CD4-positive, alpha-beta T cell treated with Interleukin-12 subunit alpha and Interleukin-12 subunit beta, for 1 hour (primary cell): ENCODE data around the gene ACTR6.
"Not testable (repeated sequence)": the region's sequence is repeated elsewhere in the genome, so short reads cannot be mapped to it uniquely, and the experiment has no call there.

Experiments used
- DNase-seq: peaks from one replicate; pipeline ENCODE4 v3.0.0-alpha.2; 2020

Gene ACTR6

DNA sequence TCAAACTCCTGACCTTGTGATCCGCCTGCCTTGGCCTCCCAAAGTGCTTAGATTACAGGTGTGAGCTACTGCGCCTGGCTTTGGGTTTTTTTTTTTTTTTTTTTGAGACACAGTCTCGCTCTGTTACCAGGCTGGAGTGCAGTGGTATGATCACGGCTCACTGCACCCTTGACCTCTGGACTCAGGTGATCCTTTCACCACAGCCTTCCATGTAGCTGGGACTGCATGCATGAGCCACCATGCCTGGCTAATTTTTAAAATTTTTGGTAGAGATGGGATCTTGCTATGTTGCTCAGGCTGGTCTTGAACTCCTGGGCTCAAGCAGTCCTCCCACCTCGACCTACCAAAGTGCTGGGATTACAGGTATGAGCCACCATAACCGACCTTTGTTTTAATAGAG lies 21.6 kb downstream of the ACTR6 start:
- not testable (repeated sequence) for DNase-seq

DNA sequence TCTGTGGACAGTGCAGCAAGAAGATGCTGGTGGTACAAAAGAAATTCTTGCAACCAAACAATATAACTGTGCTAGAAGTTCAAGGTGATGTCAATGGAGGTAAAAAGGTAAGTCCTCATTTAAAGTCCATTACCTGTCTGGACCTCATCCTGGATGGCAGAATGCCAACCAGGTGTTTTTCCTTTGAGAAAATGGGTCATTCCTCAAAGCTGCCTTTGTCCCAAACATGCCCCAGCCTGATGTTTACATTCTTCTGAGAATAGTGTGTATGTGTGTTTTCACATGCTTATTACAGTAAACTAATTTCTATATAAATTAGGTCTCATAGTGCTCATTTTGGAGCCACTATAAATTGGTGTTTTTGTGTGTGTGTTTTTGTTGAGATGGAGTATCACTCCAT lies 24.9 kb downstream of the ACTR6 start:
- no peak for DNase-seq

DNA sequence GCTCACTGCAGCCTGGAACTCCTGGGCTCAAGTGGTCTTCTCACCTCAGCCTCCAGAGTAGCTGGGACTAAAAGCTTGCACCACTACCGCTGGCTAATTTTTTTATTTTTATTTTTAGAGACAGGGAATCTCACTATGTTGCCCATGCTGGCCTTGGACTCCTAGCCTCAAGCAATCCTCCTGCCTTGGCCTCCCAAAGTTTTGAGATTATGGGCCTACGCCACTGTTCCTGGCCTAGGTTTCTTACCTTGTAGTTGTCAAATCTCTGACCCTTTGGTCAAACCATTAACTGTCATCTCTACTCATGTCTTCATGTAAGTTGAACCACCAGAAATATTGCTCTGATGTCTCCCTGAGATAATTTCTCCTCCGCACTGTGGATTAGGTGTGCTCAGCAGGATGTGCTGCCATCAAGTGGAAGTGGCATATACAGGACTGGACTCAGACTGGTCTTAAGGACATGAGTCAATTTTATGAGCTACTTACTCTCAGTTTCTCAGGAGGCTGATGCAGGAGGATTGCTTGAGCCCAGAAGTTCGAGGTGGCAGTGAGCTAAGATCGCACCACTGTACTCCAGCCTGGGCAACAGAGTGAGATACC lies 28.5 kb downstream of the ACTR6 start:
- DNase-seq = no peak

DNA sequence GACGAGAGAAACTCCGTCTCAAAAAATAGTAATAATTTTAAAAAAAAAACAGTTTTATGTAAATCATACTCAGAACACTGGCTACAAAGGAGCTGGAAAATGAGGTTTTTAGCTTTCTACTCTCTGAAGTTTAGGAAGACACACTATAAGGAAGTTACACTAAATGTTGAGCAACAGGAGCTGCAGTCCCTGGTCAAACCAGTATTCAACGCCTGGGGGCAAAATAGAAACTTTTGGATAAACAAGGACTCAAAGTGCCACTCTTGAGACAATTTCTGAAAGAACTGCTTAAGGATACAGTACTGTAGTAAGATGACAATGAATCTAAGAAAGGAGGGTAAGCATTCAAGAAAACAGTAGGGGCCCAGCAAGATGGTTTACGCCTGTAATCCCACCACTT lies 29.3 kb downstream of the ACTR6 start:
- DNase-seq = no peak

DNA sequence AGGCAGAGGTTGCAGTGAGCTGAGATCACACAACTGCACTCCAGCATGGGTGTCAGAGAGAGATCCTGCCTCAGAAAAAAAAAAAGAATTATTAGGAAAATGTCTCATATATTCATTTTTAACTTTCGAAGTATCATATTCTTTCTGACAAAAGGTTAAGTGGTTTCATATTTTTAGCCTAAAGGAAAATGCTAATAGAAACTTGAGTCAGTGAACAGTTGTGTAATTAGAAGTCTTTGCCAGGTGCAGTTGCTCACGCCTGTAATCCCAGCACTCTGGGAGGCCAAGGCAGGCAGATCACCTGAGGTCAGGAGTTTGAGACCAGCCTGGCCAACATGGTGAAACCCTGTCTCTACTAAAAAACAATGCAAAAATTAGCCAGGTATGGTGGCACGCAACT lies 31.3 kb downstream of the ACTR6 start:
- DNase-seq = not testable (repeated sequence)

DNA sequence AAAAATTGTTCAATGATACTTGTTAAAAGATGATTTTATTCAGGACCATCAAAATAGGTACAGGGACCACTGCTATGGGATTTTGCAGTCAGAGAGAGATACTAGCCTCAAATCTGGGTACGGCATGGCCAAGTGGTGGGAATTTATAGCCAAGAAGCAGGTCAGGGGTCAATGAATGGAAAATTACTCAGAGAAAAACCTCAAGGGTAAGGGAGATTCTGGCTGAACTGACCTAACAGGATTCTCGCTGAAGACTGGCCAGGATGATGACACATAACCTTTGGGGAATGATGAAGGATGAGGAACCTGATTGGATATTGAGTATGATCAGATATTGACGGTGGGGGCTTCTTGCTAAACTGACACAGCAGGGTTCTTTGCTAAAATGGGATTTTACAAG lies 33.6 kb downstream of the ACTR6 start:
- no peak for DNase-seq

DNA sequence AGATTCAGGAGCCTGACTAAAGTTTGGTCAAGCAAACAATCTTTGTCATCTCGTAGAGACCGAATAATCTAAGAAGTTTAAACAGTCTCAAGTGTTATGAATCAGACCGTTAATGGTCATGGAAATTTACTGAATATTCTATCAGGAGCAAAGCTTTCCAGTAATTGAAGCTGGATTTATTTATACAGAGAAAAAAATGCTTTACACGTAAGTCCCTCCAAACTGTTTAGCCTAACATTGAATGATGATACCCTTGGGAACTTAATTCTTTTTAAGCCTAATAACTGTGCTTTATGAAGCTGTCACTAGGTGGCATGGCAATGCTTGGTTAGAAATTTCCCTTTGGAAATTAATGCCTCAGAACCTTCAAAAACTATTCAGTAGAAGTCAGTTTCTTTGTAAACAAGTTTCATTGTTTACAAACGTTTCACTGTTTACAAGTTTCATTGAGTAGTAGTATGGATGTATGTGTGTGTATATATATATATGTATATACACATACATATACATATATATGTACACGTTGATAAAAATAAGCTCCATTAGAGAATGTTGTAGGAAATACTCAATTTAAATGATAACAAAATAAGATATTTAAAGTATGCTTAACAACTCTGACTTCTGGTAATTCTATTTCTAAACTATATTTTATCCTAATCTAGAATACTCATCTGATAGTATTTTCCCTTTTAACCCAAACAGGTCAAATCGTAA lies 34.1 kb downstream of the ACTR6 start:
- peak; percentile 36 for DNase-seq

DNA sequence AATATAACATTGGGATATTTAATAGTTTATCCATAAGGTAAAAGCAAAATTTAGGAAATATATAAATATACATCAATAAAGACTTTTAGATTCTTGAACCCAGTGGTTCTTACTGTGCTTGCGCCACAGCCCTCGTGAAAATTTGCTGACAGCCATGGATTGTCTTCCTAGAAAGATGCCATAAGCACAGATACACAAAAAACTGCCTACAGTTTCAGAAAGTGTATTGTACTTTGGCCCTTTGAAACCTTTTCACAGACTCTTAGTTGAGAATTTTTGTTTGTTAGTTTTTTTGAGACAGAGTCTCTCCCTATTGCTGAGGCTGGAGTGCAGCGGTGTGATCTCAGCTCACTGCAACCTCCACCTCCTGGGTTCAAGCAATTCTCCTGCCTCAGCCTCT lies 38.2 kb downstream of the ACTR6 start:
- DNase-seq = no peak

DNA sequence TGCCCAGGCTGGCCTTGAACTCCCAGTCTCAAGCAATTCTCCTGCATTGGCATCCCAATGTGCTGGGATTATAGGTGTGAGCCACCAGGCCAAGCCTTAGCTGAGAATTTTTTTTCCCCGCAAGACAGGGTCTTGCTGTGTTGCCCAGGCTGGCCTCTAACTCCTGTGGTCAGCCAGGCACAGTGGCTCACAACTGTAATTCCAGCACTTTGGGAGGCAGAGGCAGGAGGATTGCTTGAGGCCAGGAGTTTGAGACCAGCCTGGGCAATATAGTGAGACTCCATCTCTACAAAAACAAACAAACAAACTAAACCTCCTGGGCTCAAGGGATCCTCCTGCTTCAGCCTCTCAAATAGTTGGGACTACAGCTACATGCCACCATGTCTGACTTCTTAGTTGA lies 39.0 kb downstream of the ACTR6 start:
- DNase-seq = no peak

DNA sequence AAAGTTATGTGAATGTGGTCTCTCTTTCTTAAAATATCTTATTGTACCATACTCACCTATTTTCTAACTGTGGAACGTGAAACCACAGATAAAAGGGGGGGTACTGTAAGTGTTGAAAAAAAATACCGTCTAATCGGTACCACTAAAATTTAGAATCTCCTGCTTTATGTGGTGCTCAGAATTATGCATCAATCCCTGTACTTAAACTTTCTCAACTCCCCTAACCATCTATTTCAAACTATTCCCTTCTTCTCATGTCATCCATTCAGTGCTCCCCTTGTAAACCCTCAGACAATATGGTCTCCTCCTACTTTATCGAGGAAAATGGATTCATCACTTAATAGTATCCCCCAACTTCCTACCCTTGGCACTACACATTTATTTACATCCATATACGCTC lies 42.5 kb downstream of the ACTR6 start:
- no peak for DNase-seq

DNA sequence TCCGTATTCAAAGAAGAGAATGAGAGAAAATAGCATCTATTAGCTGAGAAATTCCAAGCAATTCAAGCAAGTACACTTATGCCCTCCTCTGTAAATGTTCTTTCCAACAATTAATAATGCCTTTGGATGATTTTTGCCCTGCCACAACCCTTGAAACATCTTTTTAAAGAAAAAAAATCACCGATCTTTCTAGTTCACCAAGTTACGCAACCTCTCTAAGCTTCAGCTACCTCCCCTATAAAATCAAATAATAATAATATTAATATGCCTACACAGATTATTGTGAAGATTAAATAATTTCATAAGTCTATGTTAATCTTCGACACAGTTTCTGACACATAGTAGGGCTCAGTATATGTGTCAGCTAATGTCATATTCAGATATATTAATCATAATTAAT lies 47.1 kb downstream of the ACTR6 start:
- DNase-seq = no peak

DNA sequence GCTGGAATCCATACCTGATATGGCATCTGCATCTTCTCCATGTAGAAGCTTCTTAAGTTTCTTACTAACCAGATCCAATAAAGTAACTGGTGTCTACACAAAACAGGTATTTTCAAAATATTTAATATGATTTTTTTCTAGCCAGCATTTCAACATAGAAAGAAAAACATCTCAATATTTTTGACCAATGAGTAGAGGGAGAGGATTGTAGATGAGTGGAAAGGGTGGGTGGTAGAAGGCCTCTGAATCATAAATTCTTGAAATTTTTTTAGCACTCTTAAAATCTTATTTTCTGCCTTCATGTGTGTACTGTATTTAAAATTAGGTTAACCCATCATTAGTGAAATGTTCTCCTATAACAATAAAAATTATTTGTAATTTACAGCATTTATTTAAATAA lies 48.3 kb downstream of the ACTR6 start:
- DNase-seq = no peak

DNA sequence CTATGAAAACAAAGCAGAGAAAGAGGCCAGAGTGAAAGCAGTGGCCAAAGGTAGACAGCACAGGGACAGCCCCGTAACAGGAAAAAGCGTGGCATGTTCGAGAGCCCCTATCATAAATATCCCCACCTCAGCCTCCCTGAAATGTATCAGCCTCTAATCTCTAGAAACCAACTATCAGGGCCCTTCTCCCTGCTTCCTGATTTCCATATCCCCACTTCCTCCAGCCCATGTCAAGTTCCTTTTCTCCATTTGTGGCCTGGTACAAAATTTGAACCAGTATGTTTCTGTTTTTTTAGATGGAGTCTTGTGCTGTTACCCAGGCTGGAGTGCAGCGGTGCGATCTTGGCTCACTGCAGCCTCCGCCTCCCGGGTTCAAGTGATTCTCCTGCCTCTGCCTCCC lies 49.3 kb downstream of the ACTR6 start:
- DNase-seq = no peak

DNA sequence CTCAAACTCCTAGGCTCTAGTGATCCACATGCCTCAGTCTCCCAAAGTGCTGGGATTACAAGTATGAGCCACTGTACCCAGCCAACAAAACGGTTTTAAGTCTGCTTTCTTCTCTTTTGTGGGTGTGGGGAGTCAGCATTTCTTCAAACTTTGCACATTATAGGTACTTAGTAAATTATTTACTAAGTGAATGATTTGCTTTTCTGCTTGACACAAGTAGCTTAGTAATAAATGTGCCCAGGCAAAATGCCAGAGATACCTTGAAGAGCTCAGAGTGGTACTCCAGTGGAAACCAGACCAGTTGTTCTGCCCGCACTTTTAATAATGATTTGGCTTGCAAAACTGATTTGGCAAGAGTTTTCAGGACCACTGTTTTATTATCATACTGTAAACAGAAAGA lies 51.3 kb downstream of the ACTR6 start:
- no peak for DNase-seq

DNA sequence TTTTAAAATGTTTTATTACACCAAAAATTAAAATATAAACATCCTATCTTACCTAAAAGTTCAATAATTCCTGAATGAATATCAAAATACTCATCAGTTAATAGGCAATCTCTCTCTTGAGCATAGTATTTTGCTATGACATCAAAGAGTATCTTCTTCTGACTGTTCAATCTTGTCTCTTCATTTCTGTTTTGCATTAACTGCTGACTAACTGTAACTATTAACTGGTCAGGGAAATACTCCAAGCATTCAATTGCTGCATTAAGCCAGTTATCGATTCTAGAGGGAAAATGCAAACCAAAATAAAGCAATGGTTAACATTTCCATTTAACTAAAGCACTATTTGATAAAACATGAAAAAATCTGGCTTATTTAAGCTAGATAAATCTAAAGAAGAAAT lies 52.8 kb downstream of the ACTR6 start:
- DNase-seq = no peak

DNA sequence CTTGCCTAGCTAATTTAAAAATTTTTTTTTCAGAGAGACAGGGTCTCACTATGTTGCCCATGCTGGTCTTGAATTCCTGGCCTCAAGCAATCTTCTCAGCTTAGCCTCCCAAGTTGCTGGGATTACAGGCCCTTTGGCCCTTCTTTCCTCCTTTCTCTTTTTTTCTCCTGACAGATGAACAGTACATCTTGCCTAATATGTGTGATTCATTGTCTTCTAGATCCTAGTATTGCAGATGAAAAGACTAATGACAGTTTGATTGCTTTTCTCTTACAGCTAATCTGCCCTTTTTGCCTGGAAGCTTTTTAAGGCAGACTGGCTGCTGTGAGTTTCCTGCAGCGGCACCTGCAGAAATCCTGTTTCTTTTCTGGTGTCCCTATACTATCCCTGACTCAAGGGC lies 54.3 kb downstream of the ACTR6 start:
- DNase-seq = no peak

DNA sequence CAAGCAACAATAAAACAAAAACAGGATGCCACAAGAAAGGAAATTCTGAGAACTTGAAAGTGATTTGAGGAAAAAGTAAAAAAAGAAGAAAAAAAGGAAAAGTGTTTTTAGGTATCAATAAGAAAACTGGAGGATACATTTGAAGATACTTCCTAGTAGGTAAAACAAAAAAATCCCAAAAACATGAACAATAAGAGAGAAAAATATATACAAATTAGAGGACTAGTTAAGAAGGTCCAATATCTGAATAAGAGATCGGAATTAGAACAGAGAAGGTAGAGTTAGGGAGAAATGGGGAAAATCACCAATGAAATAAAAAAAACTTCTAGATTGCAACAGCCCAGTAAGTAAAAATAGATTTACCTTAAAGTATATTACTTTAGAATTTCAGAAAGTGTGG lies 57.5 kb downstream of the ACTR6 start:
- no peak for DNase-seq

DNA sequence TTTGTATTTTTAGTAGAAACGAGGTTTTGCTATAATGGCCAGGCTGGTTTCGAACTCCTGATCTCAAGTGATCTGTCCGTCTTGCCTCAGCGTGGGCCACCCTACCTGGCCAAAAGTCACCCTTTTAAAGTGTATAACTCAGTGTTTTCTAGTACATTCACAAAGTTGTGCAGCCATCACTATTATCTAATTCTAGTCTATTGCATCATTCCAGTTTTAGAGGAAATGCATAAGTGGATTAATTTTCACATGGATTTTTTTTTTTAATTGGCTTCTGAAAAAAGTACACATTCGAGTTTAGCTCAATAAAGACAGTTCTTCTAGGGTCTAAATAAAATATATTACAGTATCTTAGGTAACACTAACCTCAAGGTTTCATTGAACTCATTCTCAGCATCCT lies 62.5 kb downstream of the ACTR6 start:
- no peak for DNase-seq

DNA sequence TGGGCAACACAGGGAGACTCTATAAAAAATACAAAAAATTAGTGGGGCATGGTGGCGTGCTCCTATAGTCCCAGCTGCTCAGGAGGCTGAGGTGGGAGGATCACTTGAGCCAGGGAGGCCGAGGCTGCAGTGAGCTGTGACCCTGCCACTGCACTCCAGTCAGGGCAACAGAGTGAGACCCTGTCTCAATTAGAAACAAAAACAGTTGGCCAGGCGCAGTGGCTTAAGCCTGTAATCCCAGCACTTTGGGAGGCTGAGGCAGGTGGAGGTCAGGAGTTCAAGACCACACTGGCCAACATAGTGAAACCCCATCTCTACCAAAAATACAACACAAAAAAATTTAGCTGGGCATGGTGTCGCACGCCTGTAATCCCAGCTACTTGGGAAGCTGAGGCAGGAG lies 64.5 kb downstream of the ACTR6 start:
- DNase-seq = not testable (repeated sequence)

DNA sequence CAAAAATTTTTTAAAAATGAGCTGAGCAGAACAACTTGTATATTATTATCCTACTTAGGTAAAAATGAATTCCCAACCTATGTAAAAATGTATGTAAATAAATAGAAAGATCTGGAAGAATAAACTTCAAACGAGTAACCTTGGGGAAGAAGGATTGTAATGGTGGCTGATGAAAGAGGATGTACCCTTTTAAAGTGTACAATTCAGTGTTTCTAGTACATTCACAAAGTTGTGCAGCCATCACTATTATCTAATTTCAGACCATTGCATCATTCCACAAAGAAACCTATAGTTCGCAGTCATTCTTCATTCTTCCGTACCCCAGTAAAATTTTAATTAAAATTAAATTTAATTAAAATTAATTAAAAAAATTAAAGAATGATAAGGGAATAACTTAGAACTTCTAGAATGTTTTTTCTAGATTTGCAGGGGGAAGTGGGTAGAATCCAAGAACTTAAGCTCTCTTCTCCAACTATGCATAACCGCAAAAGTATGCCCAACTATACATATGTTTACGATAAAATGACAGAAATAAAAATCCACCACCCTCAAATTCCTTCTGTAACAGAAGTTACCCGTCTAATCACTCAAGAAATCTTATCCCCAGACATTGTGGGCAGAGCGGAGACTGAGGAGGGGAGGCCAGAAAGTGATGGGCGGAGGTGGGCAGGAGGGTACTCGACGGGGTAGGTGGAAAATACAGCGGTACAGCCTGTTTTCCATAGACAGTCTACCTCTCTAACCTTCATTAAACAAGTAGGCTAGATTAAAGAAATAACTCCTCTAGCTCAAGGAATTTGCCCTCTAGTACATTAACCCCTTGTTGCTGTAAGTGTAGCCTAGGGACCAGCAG lies 65.3 kb downstream of the ACTR6 start:
- DNase-seq = no peak

DNA sequence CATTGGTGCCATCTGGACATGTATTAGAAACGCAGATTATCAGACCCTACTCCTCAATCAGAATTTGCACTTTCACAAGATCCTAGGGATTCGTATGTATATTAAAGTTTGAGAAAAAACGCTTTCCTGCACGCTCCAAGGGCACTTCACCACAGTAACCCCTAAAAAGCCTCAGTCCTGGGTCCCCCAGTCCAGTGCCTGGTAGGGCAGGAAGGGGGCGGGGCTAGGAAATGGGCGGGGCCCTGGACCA lies 65.9 kb downstream of the ACTR6 start:
- no peak for DNase-seq

DNA sequence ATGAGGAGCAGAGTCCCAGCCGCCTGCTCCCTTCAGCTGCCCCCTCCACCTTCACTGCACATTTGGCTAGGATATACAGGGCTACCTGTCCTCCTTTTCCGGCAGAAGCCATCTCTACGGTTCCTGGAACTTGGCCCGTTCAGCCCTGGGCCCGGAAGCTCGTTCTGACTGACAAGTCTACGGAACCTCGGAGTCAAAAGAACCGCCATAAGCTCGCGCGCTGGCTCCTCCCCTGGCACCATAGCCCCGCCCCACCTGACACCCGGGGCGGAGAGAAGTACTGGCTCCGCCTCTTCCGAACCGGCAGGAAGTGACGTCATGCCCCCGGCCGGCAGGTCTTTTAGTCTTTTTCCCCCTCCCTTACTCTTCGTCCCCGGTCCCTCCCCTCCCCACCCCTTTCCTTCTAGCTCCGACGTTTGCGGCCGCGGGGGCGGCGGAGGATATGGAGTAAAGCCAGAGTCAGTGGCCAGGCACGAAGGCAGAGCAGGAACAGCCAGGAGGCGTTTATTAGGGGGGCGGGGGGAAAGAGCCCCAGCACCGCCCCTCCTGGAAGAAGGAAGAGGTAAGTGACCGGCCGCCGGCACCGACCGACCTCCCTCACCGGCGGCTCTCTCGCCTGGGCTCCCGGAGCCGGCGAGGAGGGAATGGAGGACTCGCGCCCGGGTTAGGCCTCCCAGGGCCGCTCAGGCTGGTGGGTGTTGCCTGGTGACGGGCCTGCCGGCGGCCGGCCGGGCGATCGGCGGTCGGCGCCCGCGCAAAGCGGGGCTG lies 66.4 kb downstream of the ACTR6 start, which contains the start of the genes DEPDC4 and SCYL2:
Gene DEPDC4 (minus strand): TSS at position 245 of the 768 bp plus-strand sequence. CDS start 3 bp downstream, at position 242.
Gene SCYL2 (plus strand): TSS at position 343 of the 768 bp plus-strand sequence. CDS start 15,794 bp downstream, outside the sequence.
- DNase-seq = peak; percentile 94

DNA sequence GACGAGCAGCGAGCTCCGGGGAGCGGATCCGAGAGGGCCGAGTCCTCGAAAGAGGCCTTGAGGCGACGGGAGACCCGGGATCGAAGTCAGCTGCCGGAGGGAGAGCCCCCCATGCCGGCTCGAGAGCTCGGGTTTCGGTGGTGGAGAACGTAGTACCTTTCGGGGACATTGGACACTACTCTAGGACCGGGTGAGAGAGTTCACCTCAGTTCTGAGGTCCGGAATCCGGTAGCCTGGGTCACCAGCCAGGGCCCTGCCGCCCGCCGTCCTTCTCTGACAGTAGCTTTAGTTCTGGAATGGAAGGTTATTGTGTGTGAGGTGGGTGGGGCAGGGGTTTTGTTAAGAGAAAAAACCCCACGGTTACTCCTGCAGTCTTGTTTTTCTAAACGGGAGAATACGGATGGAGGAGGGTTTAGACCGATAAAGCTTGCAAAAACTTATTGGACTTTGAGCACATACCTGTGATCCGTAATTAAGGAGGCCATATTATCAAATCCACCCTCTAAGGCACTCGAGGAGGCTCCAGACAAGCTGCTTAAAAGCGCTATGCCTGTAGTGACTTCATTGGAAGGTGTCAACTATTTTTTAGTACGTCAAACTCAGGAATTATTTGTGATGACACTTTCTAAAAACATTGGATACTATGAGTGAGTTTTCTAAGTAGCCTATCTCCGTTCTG lies 67.1 kb downstream of the ACTR6 start:
- DNase-seq = peak; percentile 31
